Measurements from ENCODE around the gene FZD8.

DNA sequence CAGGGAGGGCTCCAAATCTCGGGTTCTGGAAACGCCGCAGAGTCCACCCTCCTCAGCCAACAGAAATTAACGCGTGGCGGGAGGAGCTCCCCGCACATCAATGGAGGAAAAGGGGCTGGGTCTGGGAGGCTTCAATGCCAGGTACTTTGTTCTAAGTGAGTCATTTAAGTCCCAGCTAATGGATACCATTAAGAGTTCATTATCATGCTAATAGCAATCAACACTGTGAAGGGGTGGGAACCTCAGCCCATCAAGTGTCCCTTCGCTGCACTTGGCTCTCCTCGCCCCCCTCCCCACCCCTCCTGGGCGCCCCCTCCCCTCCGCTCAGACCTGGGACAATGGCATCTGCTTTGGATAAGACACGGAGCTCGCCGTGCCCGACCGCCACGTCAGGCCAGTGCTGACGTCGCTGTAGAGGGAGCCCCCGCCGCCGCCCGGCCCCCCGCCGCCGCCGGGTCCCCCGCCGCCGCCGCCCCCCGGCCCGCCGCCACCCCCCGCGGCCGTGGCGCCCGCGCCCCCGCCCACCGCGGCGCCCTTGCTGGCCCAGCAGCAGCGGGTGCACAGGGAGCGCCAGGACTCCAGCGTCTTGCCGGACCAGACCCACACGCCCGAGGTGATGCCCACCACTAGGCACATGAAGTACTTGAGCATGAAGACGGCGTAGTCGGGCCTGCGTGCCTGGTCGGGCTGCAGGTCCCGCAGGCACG is 2.9 kb downstream of the FZD8 start:
- TF ChIP-seq CTCF (IDR thresholded peaks at IDR 0.05) (no peak), FOXJ3 (CRISPR knock-in tag; IDR thresholded peaks at IDR 0.05; ENCODE audit: borderline replicate concordance) (no peak), NFYB (CRISPR knock-in tag; conservative IDR thresholded peaks at IDR 0.05; ENCODE audit: low read depth) (no peak), ZNF317 (CRISPR knock-in tag; IDR thresholded peaks at IDR 0.05; ENCODE audit: borderline replicate concordance, low read depth) (no peak), ZBTB43 (CRISPR knock-in tag; IDR thresholded peaks at IDR 0.05) (no peak)
- TF ChIP-seq, protein P1, sequence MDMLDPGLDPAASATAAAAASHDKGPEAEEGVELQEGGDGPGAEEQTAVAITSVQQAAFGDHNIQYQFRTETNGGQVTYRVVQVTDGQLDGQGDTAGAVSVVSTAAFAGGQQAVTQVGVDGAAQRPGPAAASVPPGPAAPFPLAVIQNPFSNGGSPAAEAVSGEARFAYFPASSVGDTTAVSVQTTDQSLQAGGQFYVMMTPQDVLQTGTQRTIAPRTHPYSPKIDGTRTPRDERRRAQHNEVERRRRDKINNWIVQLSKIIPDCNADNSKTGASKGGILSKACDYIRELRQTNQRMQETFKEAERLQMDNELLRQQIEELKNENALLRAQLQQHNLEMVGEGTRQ (CRISPR knock-in tag; IDR thresholded peaks at IDR 0.05): no peak

All from WTC11 (cell line).